Panc1 (cell line): ENCODE data around the gene SLC11A2. TPM values are rescaled to one million over a fixed set of nuclear protein-coding genes. Genes with fewer than 3 reads are reported as not detected.
A peak's percentile ranks its signal among the peaks of the same experiment; 100 is the strongest.

Experiments
- ATAC-seq: fragments of 200-7000 bp; cut with Tn5 transposase; 2 replicates; pipeline ENCODE4 v1.9.1; 2020; ENCODE audit warnings: mild to moderate bottlenecking, moderate library complexity
- BruUV-seq: library from RNA; stranded (reverse); fragments of 400-500 nt; replicated peaks from 2 replicates; lab custom pipeline; 2021; lab: Mats Ljungman, UMichigan
- CTCF ChIA-PET: fragments of 300-600 bp; sonication (Branson Sonifier 250); formaldehyde crosslinking; loops from one replicate; lab custom pipeline; 2022; ENCODE audit warnings: antibody characterized with exemption; lab: Charles Lee
- POLR2A ChIA-PET: fragments of 300-600 bp; sonication (Branson Sonifier 250); formaldehyde crosslinking; loops from one replicate; lab custom pipeline; 2022; ENCODE audit warnings: antibody characterized with exemption; lab: Charles Lee
- DNase-seq: peaks from one replicate; pipeline ENCODE4 v3.0.0-alpha.2; 2010; ENCODE audit warnings: low read depth, low spot score
- H3K27ac ChIP-seq: 2 replicates; pipeline ENCODE4 v1.5.1; 2011; ENCODE audit warnings: mild to moderate bottlenecking, low read length, inconsistent platforms
- H3K27me3 ChIP-seq: fragments of 200-500 bp; sonication (Bioruptor generic); 2 replicates; pipeline ENCODE4 v1.6.0; 2014; ENCODE audit warnings: low read length, inconsistent platforms; ENCODE audit not compliant: control insufficient read depth, insufficient read depth
- H3K36me3 ChIP-seq: fragments of 200-500 bp; sonication (Bioruptor generic); 2 replicates; pipeline ENCODE4 v1.5.1; 2014; ENCODE audit warnings: inconsistent platforms, mild to moderate bottlenecking, low read length, moderate library complexity; ENCODE audit not compliant: control insufficient read depth, insufficient read depth
- H3K4me1 ChIP-seq: 2 replicates; pipeline ENCODE4 v1.5.1; 2011; ENCODE audit warnings: inconsistent platforms, mild to moderate bottlenecking, low read length, moderate library complexity; ENCODE audit not compliant: control insufficient read depth, insufficient read depth
- H3K4me3 ChIP-seq, 2 experiments: 2 replicates each; pipeline ENCODE4 v1.5.1; 2011 to 2012; ENCODE audit warnings: low read depth in 2 of 2, low read length in 2 of 2, mild to moderate bottlenecking in 2 of 2, inconsistent platforms in 1 of 2, moderate library complexity in 1 of 2
- H3K9me3 ChIP-seq: fragments of 200-500 bp; sonication (Bioruptor generic); 2 replicates; pipeline ENCODE4 v1.5.1; 2014; ENCODE audit warnings: low read depth, mild to moderate bottlenecking, inconsistent platforms, low read length, moderate library complexity; ENCODE audit not compliant: control insufficient read depth, insufficient read depth
- CTCF ChIP-seq: fragments of 450-650 bp; IDR thresholded peaks from 2 replicates; pipeline ENCODE4 v1.5.1; 2017; ENCODE audit warnings: mild to moderate bottlenecking
- POLR2AphosphoS5 ChIP-seq: IDR thresholded peaks from 2 replicates; pipeline ENCODE4 v1.6.1; 2012; ENCODE audit warnings: mild to moderate bottlenecking, low read depth, low read length, moderate library complexity
- REST ChIP-seq, 2 experiments: IDR thresholded peaks; 2 replicates each; pipeline ENCODE4 v1.6.1; 2011 to 2012; ENCODE audit warnings: low read depth in 2 of 2, control low read depth in 1 of 2, low read length in 1 of 2, mild to moderate bottlenecking in 1 of 2, moderate library complexity in 1 of 2; ENCODE audit not compliant: insufficient read depth in 1 of 2
- SIN3A ChIP-seq: IDR thresholded peaks from 2 replicates; pipeline ENCODE4 v1.6.1; 2012; ENCODE audit warnings: low read depth, mild to moderate bottlenecking, low read length, moderate library complexity, borderline replicate concordance; ENCODE audit not compliant: insufficient read depth
- TCF7L2 ChIP-seq: IDR thresholded peaks from 2 replicates; pipeline ENCODE4 v1.6.1; 2011; ENCODE audit warnings: mild to moderate bottlenecking, low read depth, low read length, inconsistent platforms
- in situ Hi-C: cut with HindIII; loops from 2 replicates; pipeline ENCODE4 v1.10.0; 2016; ENCODE audit warnings: low sequenced_read_pairs, low pct_unique_long_range_greater_than_20kb
- intact Hi-C: fragments of 100-400 bp; cut with micrococcal nuclease; formaldehyde crosslinking; loops from one replicate; pipeline ENCODE4 v1.10.0; 2022; ENCODE audit not compliant: unreplicated experiment
- total RNA-seq: library from RNA; stranded (reverse); gene quantifications from one replicate; pipeline ENCODE4 v1.2.1, GENCODE V29; 2021; ENCODE audit not compliant: unreplicated experiment

The SLC11A2 gene
- total RNA-seq, 1 experiment from 2014 or later = 59.9 TPM

GRCh38 chr12:51065530-51065929, 39.3 kb upstream of the SLC11A2 start:
- CTCF ChIA-PET = no interaction called here
- Histone ChIP-seq H3K27me3 (no peaks in the 10 kb centered on the region), H3K4me3 (no peak overlapping the region), H3K36me3 (peaks cover 35% of the 10 kb centered on the region), H3K4me1 (no peaks in the 10 kb centered on the region), H3K27ac (no peak overlapping the region), H3K9me3 (no peaks in the 10 kb centered on the region)
- POLR2A ChIA-PET = no interaction called here
- DNase-seq = no peak
- no peak for ATAC-seq
- intact Hi-C loops (no loop called here), in situ Hi-C loops (no loop called here)
- BruUV-seq = no TSS peak
- TF ChIP-seq CTCF (no peak), SIN3A (no peak), REST (IDR thresholded peaks at IDR 0.05; ENCODE audit: insufficient read depth in 1 of 2, low read depth in 2 of 2, low read length in 1 of 2) (no peak), TCF7L2 (no peak), POLR2AphosphoS5 (no peak)

GRCh38 chr12:51062631-51063397, 36.6 kb upstream of the SLC11A2 start:
- intact Hi-C loops (no loop called here), in situ Hi-C loops (no loop called here)
- H3K27me3 ChIP-seq = no peaks in the 10 kb centered on the region
- H3K27ac ChIP-seq = no peak overlapping the region
- CTCF ChIA-PET = no interaction called here
- H3K36me3 ChIP-seq = peaks cover 33% of the 10 kb centered on the region
- ATAC-seq = no peak
- no peak overlapping the region for H3K4me3 ChIP-seq
- BruUV-seq = no TSS peak
- no peaks in the 10 kb centered on the region for H3K4me1 ChIP-seq
- TF ChIP-seq CTCF (no peak), TCF7L2 (no peak), SIN3A (no peak), POLR2AphosphoS5 (0 out of 2 replicates have a peak, but pooled peaks have one; percentile 9), REST (IDR thresholded peaks at IDR 0.05; ENCODE audit: insufficient read depth in 1 of 2, low read depth in 2 of 2, low read length in 1 of 2) (no peak)
- no peak for DNase-seq
- POLR2A ChIA-PET = interaction anchor here (0.6 kb wide), 1 partner anchor 47 kb away, joined by 9 read pairs; no protein-coding TSS in a partner anchor
- no peaks in the 10 kb centered on the region for H3K9me3 ChIP-seq
